ENCODE results near the gene NAALADL2. TPM values are rescaled to one million over a fixed set of nuclear protein-coding genes. Genes with fewer than 3 reads are reported as not detected.

NAALADL2 gene
- total RNA-seq, 2 donors from 2014 or later = 6.2 to 14.5 TPM

DNA sequence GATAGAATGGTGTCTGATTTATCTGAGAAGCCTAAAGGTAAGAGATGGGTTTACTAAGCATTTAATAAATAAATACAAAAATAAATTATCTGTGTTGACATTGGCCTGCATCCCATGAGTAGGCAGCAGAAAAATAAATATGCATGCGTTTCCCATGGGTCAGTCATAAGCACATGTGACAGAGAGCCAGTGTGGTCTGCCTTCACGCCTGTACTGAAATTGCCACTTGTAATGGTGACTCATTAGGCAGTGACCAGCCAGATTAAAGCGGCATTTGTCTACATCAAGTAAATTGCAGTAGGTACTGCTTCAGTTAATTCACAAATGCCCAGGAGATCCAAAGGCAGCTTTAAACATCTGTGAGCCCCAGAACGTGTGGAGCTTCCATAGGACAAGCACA is 399.6 kb downstream of the NAALADL2 start:
- no peak for ATAC-seq
- TF ChIP-seq POLR2A (IDR thresholded peaks at IDR 0.05) = no peak
- TF ChIP-seq, protein P1, sequence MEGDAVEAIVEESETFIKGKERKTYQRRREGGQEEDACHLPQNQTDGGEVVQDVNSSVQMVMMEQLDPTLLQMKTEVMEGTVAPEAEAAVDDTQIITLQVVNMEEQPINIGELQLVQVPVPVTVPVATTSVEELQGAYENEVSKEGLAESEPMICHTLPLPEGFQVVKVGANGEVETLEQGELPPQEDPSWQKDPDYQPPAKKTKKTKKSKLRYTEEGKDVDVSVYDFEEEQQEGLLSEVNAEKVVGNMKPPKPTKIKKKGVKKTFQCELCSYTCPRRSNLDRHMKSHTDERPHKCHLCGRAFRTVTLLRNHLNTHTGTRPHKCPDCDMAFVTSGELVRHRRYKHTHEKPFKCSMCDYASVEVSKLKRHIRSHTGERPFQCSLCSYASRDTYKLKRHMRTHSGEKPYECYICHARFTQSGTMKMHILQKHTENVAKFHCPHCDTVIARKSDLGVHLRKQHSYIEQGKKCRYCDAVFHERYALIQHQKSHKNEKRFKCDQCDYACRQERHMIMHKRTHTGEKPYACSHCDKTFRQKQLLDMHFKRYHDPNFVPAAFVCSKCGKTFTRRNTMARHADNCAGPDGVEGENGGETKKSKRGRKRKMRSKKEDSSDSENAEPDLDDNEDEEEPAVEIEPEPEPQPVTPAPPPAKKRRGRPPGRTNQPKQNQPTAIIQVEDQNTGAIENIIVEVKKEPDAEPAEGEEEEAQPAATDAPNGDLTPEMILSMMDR (IDR thresholded peaks at IDR 0.05) = no peak
- Histone ChIP-seq H3K27me3 (no peaks in the 10 kb centered on the region), H3K9me3 (no peaks in the 10 kb centered on the region), H3K36me3 (replicated peaks in 1 of 2; ENCODE audit: insufficient read depth in 1 of 2, low read depth in 2 of 2) (no peaks in the 10 kb centered on the region), H3K27ac (no peak overlapping the region), H3K4me1 (no peaks in the 10 kb centered on the region), H3K4me3 (no peak overlapping the region)
- WGBS, 2 donors = 53 to 62% methylated on average over 4 of the region's 4 CpGs
- intact Hi-C loops (cut with DNase I) = no loop called here
- DNase-seq = peak in 2 of 4 donors; percentile 10 to 28

DNA sequence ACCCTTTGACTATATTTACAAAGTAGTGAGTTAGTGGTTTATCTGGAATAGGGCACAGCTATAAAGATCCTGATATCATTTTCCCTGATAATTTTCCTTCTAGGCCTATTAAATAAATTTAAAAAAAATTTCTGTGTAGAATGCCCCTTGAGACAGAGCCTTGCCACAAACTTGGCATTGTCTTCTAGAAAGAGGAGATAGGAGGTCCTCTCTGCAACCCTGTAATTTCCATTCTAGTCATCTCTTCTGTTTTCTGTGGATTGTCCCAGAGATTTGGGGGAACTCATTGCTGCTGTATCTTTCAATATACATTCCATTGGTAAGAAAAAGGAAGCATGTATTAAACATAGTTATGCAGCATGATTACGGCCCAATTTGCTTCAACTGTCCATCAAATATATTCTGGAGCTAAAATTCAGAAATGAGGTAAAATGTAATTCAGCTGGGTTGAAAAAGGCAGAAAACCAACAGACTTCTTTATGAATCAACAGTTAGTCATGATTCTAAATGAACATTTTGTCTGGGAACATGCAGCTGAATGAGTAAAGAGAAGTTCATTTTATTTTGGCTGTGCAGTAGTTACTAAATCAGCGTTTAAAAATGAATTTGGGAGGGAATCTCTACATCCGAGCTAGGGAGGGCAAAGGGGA is 401.1 kb downstream of the NAALADL2 start:
- Histone ChIP-seq H3K27ac (no peak overlapping the region), H3K4me1 (no peaks in the 10 kb centered on the region), H3K36me3 (replicated peaks in 1 of 2; ENCODE audit: insufficient read depth in 1 of 2, low read depth in 2 of 2) (no peaks in the 10 kb centered on the region), H3K27me3 (no peaks in the 10 kb centered on the region), H3K4me3 (no peak overlapping the region), H3K9me3 (no peaks in the 10 kb centered on the region)
- 55 to 64% methylated on average over 3 of the region's 3 CpGs for WGBS, 2 donors
- no peak for DNase-seq
- no peak for TF ChIP-seq POLR2A (IDR thresholded peaks at IDR 0.05)
- TF ChIP-seq, protein P1 (IDR thresholded peaks at IDR 0.05) = no peak
- intact Hi-C loops (cut with DNase I) = no loop called here
- no peak for ATAC-seq

DNA sequence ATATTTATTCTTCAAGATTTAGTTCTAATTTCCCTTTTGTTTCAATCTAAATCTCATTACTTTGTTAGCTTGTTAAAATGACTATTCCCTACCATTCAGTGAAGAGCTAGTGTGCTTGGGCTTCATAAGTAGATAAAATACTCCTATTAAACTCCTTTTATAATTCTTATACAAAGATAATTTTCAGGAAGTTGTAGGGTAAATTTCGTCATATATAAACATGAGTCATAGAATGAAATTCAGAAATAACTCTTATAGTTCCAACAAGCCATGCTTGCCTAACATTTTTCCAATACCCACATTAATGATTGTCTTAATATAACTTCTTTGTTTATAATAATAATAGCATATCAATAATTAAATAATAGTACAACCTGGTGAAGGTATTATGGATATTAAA is 407.3 kb downstream of the NAALADL2 start:
- TF ChIP-seq, protein P1 (IDR thresholded peaks at IDR 0.05) = no peak
- no peak for TF ChIP-seq POLR2A (IDR thresholded peaks at IDR 0.05)
- Histone ChIP-seq H3K9me3 (no peaks in the 10 kb centered on the region), H3K36me3 (replicated peaks in 1 of 2; ENCODE audit: insufficient read depth in 1 of 2, low read depth in 2 of 2) (no peaks in the 10 kb centered on the region), H3K27ac (no peak overlapping the region), H3K4me1 (no peaks in the 10 kb centered on the region), H3K27me3 (no peaks in the 10 kb centered on the region), H3K4me3 (no peak overlapping the region)
- intact Hi-C loops (cut with DNase I) = no loop called here
- DNase-seq = no peak
- ATAC-seq = no peak
- WGBS, 2 donors = 48% methylated on average over 1 of the region's 1 CpG

- Histone ChIP-seq H3K36me3 (replicated peaks in 1 of 2; ENCODE audit: insufficient read depth in 1 of 2, low read depth in 2 of 2) (no peaks in the 10 kb centered on the region), H3K4me1 (no peaks in the 10 kb centered on the region), H3K27me3 (no peaks in the 10 kb centered on the region), H3K27ac (no peak overlapping the region), H3K4me3 (no peak overlapping the region), H3K9me3 (no peaks in the 10 kb centered on the region)
- ATAC-seq = no peak
- WGBS, 2 donors = 88 to 91% methylated on average over 1 of the region's 1 CpG
- TF ChIP-seq POLR2A (IDR thresholded peaks at IDR 0.05) = no peak
- TF ChIP-seq, protein P1 (IDR thresholded peaks at IDR 0.05) = no peak
- intact Hi-C loops (cut with DNase I) = no loop called here
- DNase-seq = no peak
Measured at GRCh38 chr3:175267121-175267531, 408.0 kb downstream of the NAALADL2 start.

DNA sequence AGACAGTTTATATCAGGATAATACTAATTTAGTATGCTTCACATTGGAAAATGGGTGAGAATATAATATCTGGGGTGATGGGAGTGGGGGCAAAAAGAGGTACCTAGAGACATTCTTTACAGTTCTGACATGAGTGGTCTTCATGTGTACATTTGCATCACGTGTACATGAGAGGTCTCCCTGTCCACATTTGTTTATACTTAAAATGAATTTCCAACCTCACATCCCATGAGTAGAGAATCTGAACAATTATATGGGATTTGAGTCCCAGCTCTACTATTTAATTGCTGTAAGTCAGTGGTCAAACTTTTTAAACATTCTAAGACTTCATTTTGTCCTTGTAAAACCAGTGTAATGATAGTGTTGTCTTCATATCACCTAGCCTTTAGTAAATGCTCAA is 408.4 kb downstream of the NAALADL2 start:
- Histone ChIP-seq H3K36me3 (replicated peaks in 1 of 2; ENCODE audit: insufficient read depth in 1 of 2, low read depth in 2 of 2) (no peaks in the 10 kb centered on the region), H3K27me3 (no peaks in the 10 kb centered on the region), H3K4me1 (no peaks in the 10 kb centered on the region), H3K4me3 (no peak overlapping the region), H3K9me3 (no peaks in the 10 kb centered on the region), H3K27ac (no peak overlapping the region)
- ATAC-seq = no peak
- intact Hi-C loops (cut with DNase I) = no loop called here
- 0 to 21% methylated on average over 1 of the region's 1 CpG for WGBS, 2 donors
- no peak for TF ChIP-seq POLR2A (IDR thresholded peaks at IDR 0.05)
- TF ChIP-seq, protein P1 (IDR thresholded peaks at IDR 0.05) = no peak
- DNase-seq = no peak

All from body of pancreas (tissue), 4 donors.